GM19240 (cell line): ENCODE data around the gene TP73.

Experiments
- DNase-seq: peaks from one replicate; pipeline ENCODE4 v3.0.0; 2011; ENCODE audit warnings: low spot score; ENCODE audit not compliant: insufficient read length

TP73 gene

GRCh38 chr1:3761296-3762010 lies 109.1 kb downstream of the TP73 start:
- DNase-seq = no peak

DNA sequence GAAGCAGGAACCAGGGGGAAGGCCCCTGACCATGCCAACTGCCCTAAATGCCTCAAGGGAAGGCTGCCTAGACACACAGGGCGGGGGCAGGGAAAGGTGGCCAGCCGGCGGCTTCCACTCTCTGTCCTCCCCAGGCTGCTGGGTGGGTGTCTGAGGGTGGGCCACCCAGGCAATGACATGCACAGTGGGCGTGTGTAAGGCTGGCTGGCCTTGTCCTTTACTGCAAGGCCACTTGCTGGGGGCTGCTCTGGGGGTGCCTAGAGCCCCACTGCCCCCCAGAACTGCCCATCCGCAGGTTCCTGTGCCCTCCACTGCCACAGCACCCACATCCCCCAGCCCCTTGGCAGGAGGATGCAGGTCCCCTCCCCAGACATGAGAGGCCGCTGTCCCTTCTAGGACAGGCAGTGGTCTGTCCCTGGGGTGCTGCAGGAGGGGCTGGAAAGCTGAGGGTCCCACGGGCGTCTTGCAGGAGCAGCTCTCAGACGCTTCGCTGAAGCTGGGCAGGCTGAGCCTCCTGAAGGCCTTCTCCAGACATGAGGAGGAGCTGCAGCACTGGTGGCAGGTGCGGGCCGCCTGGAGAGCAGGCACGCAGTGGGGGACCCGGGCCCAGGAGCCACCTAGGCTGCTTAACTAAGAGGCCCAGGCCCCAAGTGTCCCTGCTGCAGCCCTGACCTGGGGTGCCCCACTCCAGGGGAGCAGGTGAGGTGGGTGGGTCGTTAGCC lies 110.0 kb downstream of the TP73 start:
- DNase-seq = no peak

DNA sequence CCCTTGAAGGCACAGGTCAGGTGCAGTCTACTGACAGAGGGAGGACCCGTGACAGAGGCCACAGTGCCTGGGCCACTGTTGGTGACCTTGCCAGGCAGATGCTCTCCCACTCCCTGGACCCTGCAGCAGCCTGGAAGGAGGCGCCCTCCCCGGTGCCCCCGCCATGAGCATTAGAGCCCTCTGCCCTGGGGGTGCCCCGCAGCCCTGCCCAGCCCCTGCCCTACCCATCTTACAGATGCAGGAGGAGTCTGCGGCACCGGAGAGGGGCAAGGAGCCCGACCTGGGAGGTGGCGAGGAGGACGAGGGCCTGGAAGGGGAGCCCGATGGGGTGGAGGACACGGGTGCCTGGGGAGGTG lies 110.5 kb downstream of the TP73 start:
- no peak for DNase-seq

DNA sequence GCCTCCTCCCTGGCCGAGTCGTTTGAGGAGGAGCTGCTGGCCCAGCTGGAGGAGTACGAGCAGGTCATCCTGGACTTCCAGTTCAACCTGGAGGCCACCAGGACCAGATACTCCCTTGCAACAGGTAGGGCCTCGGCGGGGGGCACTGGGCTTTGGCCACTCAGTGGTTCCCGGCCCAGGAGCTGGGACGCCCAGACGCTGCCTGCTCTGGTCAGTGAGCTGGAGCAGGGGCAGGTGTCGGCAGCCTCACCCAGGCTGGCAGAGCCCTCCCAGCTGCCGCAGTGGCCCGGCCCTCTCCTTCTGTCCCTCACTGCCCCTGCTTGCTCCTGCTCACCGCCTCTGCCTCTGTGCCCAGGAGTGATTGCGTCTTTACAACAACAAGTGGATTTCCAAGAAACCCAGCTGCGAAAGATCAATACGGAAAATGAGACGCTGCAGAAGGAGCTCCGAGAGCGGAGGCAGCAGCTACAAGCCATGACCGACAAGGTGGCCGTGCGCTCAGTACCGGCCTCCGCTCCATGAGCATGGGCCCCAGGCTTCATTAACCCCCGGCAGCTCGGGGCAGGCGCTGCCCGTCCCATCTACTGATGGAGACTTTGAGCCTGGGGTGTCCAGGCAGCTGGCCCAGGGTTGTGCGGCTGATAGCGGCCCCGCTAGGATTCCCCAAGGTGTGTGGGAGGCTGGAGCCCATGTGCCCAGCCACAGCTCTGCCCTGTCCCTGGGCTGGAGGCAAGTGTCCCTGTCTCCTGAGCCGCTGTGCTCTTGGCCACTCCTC lies 111.2 kb downstream of the TP73 start:
- no peak for DNase-seq

- no peak for DNase-seq
Observed at GRCh38 chr1:3767328-3767925, 115.1 kb downstream of the TP73 start.

GRCh38 chr1:3768811-3769390 lies 116.6 kb downstream of the TP73 start:
- no peak for DNase-seq

DNA sequence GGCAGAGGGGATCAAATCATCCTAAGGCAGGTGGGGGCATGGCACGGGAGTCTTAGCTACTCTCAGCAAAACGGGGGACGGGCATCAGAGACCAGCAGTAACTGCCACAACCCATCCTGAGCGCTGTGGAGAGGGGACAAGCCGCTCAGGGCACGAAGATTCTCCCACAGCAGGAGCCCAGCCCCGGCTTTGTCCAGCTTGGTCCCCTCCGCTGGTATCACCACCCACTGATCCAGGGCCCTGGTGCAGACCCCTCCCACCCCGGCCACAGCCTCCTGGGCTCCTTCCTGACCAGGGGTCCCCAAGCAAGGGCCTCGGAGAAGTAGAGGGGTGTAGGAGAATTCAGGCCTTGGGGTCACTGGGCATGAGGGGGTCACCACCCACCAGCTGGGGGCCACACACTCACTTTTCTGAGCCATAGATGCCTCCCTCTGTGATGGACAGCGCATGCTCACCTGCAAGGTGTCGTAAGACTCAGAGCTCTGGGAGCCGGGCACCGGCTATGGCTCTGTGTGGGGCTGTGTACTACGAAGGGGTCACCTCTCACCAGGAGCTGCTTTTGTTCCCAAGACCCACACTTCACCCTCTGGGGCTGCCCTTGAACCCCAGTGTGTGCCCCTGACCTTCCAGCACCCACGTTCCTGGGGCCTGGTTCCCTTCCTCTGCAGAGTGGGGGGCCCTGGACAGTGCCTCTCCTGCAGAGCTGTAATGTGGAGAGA lies 117.9 kb downstream of the TP73 start:
- no peak for DNase-seq

DNA sequence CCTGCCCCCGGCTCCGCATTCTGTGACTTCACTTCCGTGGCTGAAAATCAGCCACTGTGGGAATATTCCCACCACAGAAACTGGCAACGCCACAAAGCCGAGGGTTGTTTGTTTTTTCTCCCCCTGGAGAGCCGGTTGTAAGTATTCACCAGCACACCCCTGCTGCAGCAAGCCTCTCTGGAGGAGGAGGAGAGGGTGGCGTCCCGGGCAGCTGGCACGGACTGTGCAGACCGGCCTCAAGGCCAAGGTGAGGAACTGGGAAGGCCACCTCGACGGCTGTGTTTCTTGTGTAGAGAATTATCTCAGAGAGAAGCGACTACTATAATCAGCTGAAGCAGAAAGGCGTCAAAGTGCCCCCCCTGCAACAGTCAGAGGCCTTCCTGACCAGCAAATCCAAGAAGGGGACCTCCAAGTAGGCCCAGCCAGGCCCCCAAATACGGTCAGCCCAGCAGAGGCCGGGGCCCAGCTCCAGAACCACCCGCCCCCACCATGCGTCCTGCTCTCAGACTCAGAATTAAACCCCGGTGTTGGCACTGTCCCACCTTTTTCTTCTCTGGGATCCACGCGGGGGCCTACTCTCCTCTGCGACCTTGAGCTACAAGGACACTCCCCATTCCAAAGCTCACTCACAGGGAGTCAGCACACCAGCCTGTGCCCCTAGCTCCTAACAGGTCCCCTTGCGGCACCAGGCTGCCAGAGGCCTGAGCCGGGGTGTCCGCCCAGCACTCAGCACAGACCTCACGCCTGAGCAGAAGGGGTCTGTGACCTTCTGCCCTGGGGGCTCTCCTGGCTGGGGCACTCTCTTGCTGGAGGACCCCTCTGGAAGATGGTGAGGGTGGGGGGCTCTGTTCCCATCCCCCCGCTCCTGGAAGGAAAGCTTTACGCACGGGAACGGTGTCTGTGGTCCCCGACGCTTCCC lies 119.1 kb downstream of the TP73 start:
- DNase-seq = no peak

DNA sequence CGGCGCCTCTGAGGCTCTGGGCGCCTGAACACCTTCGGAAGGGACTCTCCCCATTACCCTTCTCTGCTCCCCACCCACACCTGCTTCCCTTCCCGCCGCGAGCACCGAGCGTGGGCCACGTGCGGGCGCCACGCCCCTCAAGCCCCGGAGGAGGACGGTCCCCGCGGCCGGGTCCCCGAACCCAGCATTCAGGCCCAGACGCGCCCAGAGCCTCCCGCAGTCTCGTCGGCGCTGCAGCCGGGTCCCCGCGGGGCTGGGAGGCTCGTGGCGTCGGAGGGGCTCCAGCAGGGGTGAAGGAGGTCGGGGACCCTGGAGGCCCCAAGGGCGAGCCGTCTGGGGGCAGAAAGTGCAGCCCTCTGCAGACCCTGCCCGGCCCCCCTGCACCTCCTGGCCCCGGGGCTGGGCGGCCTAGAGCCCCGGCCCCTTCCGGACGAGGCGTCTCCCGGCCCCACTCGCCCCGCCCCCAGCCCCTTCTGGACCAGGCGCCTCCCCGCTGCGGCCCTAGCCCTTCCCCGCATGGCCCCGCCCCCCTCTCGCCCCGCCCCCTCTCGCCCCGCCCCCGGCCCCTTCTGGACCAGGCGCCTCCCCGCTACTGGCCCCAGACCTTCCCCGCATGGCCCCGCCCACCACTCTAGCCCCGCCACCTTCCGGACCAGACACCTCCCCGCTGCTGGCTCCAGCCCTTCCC lies 119.9 kb downstream of the TP73 start:
- peak; percentile 97 for DNase-seq

- DNase-seq = no peak
Observed at GRCh38 chr1:3772715-3773571, 120.6 kb downstream of the TP73 start, which contains the start of gene SMIM1. Gene SMIM1, plus strand, starts transcription at chr1:3772749. Its CDS starts 2,625 bp downstream, at chr1:3775374.

DNA sequence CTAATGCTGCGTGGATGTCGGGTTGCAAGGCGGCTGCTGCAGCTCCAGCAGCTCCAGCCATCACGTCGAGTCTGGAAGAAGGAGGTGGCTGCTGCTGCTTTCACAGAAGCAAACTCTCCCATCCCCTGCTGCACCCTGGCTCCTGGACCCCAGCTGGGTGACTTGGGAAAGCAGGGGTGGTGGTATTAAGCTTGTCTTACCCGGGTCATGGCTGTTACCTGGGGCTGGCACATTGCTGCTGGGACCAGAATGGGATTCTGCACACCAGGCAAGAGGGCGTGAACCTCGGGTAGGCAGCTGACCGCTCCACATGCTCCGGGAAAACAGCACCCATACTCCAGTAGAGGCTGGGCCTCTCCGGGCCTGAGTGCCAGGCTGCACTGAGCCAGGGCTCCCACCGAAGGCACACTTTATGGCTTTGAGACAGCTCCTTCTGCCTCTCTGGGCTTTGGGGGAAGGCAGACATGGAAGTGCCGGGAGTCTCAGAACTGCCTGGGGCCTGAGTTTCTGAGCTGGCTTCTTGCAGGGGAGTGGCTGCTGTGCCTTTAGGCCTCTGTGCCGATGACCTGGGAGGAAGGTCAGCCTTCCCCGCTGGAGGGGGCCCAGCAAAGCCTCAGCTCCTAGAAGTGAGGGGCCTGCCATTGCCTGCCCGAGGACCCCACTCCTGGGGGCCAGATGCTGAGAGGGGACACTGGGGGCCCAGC lies 121.4 kb downstream of the TP73 start:
- no peak for DNase-seq

GRCh38 chr1:3774276-3774945 lies 122.1 kb downstream of the TP73 start:
- no peak for DNase-seq

DNA sequence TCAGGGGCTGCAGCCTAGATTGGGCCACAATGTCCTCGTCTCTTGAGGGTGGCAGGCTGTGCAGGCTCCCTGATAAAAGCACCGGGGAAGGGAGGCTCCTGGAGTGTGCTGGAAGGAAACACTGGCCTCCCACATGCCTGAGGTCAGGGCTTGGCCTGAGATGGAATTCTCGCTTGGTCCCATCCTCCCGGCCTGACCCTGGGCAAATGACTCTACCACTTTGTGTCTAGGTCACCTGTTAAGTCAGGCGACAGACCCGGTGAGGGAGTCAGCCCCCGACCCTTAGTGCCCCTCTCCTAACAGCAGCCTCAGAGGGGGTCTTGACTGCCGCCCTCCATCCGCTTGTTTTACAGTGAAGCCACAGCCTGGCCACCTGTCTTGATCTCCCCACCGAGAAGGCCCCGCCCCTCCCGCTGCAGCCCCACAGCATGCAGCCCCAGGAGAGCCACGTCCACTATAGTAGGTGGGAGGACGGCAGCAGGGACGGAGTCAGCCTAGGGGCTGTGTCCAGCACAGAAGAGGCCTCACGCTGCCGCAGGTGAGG lies 122.7 kb downstream of the TP73 start:
- no peak for DNase-seq

DNA sequence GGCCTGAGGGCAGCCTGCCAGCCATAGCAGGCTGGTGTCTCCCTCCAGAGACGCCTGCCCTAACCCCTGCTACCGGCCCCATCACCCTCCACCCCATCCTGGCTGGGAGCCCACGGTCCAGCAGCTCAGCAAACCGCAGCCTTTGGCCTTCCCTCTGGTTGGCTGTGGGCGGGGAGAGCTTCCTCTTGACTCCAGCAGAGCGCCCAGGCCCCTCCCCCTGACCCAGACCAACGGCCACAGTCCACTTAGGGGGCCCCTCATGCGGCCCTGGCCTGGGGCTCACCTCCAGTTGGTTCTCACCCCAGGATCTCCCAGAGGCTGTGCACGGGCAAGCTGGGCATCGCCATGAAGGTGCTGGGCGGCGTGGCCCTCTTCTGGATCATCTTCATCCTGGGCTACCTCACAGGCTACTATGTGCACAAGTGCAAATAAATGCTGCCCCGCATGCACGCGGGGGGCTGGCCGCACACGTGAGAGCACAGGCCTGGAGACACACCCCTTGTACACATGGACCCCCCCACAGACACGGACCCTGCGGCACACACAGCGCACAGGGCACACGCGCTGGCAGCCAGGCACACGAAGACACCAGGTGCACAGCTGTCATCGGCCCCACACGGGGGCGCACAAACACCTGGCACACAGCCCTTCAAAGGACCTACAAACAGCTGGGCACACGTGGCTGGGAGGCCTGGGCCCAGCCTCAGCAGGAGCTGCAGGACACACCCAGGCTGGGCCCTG lies 123.3 kb downstream of the TP73 start:
- peak; percentile 79 for DNase-seq

DNA sequence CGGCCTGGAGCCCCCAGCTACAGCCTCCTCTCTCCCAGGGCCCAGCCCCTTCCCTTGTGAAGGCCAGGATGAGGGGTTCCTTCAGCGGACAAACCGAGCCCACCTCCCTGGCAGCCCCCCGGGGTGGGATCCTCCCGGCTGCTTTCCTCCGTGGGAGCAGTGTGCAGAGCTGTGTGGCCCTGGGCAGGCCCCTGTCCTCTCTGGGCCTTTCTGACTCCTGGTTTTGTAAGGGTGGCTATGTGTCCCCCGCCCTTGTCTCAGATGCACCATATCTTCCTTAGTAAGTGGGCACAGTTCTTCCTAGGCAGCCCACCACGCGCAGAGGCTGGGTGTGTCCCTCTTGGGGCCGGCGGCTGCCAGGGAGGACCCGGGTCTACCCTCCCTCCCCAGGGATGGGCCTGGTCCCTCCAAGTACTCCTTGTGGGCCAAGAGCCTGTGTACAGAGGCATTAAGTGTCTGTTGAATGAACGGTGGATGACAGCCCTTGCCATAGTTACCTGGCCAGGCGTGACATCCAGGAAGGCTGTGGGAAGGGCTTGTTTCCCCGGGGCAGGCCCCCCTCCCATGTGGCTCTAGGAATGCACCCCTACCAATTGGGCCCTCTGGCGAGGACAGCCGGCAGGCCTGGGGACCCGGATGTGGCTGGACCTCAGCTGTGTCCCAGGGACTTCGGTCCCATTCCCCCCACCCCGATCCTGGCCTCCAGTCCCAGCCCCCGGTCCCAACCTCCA lies 124.1 kb downstream of the TP73 start:
- DNase-seq = no peak
